CD1c-positive myeloid dendritic cell (primary cell): ENCODE data around the gene TOMM34.

Source experiments
- DNase-seq: peaks from one replicate; pipeline ENCODE4 v3.0.0-alpha.2; 2016; ENCODE audit errors: extremely low spot score

TOMM34 gene

DNA sequence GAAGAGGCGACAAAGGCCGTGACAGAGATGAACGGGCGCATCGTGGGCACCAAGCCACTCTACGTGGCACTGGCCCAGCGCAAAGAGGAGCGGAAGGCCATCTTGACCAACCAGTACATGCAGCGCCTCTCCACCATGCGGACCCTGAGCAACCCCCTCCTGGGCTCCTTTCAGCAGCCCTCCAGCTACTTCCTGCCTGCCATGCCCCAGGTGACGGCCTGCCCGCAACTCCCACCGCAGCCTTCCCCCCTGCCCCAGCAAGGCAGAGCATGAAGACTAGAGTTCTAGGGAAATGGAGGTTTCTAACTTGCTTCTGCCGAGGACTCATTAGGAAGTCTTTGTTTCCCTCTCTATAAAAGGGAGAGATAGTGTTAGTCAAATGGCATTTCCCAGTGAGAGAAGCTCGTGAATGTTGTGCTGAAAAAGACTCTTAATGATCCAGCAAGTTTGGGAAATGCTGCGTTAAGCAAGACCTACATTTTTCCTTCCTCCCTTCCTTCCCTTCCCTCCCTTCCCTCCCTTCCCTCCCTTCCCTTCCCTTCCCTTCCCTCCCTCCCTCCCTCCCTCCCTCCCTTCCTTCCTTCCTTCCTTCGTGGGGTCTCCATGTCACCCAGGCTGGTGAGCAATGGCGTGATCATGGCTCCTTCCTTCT lies 29.6 kb downstream of the TOMM34 start:
- no peak for DNase-seq

DNA sequence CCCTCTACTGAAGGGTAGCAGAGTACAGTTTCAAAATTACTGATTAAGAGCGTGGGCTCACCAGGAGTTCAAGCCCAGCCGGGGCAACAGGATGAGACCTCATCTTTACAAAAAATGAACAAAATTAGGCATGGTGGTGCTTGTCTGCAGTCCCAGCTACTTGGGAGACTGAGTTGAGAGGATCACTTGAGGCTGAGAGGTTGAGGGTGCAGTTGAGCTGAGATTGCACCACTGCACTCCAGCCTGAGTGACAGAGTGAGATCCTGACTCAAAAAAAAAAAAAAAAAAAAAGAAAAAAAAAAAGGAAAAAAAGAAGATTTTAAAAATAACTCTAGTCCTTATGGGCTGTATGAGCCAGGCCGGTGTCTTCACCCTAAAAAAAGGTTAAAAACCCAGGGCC lies 31.6 kb downstream of the TOMM34 start:
- no peak for DNase-seq

DNA sequence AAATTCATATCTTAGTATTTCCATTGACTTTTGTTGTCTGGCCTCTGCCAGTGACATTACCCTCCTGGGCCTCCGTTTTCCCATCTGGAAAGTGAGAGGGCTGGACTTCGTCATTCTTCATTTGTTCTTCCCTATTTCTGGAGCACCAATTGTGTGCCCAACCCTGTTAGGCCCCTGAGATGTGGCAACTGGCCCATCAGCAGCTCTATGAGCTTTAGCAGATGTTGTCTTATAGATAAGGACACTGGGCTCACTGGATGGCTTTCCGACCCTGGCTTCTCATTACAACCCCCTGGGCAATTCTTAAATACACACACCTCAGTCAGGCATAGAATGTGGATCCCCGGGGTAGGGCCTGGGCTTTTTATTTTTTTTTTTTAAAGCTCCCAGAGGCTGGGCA lies 35.7 kb downstream of the TOMM34 start:
- no peak for DNase-seq

DNA sequence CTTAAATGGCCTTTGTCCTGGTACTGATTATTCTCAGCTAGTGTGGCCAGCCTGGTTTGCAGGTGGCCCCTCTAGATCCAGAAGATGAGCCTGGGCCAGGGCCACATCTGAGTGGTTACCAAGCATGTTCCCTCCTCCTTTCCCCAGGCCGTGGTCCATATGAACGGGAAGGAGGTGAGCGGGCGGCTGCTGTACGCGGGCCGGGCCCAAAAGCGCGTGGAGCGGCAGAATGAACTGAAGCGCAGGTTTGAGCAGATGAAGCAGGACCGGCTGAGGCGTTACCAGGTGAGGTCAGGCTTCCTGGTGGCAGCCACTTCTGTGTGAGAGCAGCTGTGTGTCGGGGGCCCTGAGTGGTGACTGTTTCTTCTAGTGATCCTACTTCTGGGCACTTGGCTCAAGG lies 38.8 kb downstream of the TOMM34 start:
- no peak for DNase-seq

DNA sequence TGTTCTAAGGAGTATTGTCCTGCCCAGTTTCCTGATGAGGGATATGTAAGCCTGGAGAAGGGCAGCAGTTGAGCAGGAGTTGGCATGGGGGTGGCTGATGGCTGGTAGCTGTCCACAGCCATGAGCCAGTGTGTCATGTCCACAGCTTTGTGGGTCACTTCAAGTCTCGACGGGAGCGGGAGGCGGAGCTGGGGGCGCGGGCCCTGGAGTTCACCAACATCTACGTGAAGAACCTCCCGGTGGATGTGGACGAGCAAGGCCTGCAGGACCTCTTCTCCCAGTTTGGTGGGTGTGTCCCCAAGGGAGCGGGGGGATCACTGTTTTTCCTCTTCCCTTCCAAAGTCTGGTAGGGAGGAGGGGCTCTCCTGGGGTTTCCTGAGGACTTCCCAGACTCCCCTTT lies 41.4 kb downstream of the TOMM34 start:
- DNase-seq, result no peak

DNA sequence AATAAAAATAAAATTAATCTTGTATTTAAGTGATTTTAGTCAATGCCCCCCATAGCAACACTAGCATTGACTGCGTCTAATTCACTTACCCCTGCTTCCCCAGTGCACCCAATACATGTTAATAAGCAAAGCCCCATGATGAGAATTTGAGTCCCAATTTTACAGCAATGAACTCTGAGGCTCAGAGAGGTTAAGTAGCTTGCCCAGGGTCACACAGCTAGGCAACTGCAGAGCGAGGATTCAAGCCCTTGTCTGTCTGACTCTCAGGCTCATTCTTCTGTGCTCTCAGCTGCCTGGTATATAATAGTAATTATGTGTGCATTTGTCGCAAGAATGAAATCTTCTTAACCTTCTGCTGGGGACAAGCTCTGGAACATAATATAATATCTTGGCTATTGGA lies 41.9 kb downstream of the TOMM34 start:
- no peak for DNase-seq

DNA sequence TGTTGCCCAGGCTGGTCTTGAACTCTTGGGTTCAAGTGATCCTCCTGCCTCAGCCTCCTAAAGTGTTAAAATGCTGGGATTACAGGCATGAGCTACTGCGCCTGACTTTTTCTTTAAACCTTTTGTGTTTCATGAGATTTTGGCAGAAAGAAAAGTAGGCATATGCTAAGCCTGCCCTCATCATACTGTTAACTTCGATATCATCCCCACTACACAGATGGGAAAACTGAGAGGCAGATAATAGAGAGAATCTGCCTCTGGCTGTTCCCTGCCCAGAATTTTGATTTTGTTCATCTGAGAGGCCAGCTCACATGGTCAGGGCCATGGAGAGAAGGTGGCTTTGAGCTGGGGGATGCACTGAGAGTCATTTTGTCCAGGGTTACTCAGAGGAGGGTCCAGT lies 42.8 kb downstream of the TOMM34 start:
- DNase-seq, result no peak

DNA sequence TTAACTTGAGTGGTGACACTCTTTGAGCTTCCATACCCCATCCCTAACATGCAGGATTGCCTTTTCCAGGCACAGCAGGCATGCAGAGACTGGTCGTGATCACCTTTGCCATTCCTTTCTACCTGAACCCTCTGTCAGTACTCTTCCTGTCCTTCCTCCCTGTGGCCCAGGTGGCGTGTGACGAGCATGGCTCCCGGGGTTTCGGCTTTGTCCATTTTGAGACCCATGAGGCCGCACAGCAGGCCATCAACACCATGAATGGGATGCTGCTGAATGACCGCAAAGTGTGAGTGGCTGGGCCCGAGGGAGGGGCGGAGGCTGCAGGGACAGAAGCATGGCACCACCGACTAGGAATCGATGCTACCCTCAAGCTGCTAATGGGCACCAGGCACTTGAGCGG lies 43.6 kb downstream of the TOMM34 start:
- DNase-seq, result no peak

DNA sequence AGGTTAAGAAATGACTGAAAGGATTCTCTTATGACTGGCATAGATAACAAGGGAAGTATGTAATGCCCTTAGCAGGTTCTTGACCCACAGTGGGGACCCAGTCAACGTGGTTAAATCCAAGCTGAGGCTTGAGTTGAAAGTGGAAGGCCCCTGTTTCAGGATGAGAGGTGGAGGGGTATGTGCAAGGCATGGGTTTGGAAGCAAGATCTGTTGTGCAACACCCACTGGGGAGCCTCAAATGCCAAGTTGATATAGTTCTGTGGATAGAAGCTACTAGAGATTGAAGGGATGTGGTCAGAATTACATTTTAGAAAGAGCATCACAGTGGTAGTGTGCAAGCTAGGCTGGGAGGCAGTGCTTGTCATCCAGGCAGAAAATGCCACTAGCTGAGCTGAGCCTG lies 45.3 kb downstream of the TOMM34 start:
- DNase-seq, result no peak

DNA sequence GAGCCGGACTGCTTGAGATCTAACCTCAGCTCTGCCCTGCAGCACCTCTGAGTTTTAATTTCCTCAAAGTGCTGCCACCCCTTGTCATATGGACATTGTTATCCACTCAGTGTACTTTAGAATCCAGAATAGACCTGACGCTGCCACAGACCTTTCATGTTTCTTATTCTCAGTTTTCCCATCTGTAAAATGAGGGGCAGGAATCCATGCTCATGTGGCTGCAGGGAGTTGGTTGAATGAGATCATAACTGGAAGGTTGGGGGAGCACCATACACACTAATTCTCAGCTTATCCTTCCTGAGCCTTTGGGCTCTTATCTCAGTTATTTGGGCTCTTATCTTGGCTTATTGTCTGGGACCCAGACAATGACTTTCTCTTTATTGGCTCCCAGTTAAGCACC lies 48.0 kb downstream of the TOMM34 start:
- DNase-seq, result no peak

DNA sequence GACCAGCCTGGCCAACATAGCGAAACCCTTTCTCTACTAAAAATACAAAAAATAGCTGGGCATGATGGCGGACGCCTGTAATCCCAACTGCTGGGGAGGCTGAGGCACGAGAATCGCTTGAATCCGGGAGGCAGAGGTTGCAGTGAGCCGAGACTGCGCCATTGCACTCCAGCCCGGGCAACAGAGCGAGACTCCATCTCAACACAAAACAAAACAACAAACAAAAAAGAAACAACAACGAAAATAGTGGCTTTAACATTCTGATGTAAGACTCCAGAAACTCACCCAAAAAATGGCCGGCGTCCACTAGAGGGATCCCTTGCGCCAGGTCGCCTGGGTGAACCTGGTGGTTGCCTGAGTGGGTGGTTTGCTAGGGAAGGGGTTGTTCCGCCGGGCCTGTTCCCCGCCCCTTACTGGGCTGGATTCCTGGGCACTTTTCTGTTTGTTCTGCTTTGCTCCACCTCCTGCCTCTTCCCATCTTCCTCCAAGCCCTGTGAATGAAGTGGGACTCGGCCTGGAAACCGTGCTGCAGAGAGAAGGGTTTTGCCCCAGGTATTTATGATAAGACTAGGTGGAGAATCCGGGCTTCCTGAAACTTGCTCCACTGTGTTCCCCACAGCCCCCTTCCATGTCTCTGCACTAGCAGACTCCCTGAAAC lies 48.8 kb downstream of the TOMM34 start:
- peak; percentile 67 for DNase-seq

DNA sequence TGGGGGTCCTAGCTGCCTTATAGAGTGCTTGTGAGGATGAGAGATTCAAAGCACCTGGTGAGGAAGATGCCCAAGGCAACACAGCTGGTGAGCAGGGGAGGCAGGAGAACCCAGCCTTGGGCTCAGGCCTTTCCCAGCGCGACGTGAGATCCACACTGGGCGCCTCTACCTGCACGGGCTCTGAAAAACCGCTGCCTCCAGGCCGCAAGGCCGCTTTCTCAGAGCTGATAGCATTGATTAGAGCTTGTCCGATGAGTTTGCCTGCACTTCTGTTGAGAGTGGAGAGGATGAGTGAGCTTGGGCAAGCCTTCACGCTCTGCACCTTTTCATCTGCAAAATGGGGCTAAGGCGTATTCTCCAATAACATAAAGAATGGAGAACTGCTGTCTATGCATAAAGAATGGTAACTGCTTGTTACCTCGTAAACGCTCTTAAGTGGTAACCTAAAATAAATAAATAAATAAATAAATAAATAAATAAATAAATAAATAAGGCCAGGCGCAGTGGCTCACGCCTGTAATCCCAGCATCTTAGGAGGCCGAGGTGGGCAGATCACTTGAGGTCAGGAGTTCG lies 49.4 kb downstream of the TOMM34 start:
- no peak for DNase-seq

DNA sequence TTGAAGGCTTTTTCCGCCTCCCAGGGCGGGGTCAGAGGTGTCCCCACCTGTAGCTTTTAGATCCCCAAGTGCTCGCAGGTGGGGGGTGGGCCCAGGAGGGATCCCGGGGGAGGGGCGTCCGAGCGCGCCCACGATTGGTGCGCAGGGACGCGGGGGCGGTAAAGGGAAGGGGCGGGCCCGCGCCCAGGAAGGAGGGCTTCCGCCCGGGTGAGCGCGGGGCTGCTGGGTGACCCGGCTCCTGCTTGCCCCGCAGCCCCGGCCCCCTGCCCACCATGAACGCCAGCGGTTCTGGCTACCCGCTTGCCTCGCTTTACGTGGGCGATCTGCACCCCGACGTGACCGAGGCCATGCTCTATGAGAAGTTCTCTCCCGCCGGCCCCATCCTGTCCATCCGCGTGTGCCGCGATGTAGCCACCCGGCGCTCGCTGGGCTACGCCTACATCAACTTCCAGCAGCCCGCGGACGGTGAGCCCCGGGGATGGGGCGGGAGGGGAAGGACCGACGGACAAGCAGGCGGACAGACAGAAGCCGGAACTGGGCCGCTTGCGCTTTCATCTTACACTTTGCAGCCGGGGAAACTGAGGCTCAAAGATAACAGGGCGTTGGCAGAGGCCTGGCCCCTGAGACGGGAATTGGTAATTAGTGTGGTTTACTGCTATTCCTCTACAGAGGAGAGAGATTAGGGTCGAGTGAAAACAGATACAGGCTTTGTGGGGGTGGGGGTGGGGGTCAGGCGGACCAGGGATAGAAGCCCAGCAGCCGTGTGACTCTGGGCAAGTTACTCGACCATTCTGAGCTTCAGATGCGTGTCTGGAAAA lies 50.1 kb downstream of the TOMM34 start, which contains the start of gene PABPC1L:
PABPC1L (plus strand) TSS at position 189 of the 818 bp plus-strand sequence; CDS start at position 273, 84 bp downstream.
- peak; percentile 65 for DNase-seq

DNA sequence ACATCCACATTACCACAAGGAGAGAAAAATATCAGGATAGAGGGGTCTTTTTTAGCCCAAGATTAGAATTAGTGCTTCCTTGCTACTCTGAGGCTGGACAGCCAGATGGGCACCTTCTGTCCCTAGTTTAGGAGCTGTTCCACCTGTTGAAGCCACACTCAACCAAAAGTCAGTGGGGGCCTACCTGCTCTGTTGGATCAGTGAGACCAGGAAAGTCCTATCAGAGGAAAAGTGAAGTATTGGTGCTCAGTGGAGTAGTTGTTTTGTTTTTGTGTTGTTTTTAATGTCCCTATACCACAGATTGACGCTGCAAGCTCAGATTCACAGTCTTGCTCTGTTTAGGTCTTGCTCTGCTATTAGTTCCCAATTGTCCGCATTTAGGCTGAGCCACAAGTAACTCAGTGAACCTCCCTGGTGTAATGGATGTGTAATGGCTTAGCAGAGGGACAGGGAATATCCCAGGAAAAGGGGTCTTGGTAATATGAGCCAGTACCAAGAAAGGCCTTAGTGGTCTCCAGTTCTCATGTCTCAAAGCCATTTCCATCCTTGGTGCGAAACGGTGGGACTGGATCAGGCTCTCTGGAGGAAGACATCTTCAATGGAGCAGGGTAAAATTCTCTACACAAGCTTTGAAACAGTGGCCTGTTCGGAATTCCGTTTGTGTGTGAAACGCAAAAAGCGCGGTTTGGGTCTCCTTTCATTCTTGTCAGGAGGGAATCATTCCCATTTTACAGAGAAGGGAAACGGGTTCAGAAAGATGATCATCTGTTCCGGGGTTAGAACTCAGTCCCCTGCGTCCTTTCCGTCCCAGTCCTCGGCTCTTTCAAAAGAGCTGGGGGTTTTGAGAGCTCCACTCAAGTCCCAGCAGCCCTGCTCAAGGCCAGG lies 51.0 kb downstream of the TOMM34 start:
- DNase-seq, result no peak

DNA sequence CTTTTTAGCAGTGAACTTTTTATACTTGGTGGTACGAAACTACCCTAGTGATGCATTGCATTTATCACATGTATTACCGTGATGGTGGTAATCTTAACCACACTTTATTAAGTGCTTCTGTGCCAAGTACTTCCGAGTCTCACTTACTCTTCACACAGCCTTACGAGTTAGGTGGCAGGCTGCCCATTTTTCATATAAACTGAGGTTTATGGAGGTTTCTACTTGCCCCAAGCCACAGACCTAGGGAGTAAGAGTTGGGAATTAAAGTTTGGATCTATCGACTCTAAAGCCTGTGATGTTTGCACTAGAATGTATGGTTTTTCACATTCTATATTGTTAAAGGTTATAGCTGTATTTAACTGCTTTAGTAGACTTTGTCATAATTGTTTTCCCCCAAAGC lies 55.8 kb downstream of the TOMM34 start:
- DNase-seq, result no peak

DNA sequence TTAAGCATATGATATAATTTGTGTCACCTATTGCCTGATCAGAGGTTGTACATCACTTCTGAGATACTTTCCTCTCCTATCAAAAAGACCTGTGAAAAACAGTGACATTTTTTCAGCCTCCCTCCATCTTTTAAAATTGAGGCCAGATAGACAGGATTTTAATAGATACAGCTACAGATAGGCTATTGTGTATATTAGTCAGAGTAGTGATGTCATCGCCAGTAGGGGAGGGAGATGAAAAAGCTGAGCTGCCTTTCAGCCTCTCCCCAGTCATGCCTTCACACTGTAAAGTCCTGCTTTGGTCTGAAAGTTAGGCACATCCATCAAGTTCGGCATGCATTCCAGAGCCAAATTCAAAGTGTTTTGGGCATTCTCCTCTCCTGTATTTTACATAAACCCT lies 58.2 kb downstream of the TOMM34 start:
- no peak for DNase-seq

DNA sequence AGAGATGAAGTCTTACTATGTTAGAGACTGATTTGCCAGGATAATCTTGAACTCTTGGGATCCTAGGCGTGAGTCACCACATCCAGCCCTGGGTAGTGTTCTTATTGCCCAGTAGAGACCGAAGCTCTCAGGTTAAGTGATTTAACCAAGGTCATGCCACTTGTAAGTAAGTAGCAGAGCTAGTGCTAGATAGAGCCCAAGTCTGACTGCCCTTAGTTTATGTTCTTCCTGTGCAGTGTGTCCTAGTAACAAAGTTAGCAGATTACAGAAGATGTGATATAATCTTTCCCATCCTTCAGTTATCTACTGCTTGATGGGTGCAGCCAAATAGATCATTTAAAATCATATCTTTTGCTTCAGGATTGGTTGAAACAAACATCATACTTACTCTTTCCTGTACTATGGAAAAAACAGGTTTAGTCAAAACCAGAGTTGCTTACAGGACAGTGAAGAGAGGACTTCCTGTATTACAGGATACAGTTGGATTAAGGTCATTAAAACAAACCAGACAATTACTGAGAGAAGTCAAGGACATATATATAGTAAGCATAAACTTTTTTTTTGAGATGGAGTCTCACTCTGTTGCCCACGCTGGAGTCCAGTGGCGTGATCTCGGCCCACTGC lies 59.9 kb downstream of the TOMM34 start:
- peak; percentile 26 for DNase-seq

DNA sequence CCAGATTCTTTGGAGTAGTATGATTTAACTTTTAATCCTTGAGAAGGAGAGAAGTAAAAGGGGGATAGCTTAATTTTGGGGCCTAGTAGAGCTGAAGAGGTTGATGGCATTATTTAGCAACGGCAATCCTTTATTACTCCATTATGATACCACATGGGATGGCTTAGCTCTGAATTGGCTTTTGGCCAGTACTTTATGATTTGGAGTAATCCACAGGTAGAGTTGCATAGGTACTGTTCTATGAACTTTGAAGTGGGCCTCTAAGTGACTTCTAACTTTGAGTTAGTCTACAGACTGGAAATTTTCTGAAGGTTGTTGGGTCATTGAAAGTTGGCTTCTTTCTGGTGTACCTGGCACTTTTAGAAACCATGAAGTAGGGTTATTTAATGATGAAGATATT lies 63.1 kb downstream of the TOMM34 start:
- no peak for DNase-seq

DNA sequence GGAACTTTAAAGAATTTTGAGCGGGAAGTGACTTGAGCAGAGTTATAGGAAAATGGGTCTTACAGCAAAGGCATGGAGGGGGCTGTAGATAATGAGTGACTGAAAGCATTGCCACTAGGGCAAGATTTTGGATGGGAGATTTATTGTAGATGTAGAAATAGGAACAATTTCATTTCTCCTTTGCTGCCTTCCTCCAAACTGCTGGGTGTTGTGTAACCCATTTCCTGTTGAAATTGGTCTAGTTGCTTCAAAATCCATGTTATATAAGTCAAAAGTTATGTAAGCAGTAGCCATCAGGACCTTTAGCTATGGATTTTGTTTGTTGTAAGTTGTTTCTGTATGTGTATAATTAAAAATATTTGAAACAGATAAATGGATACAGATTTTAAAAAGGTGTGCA lies 63.6 kb downstream of the TOMM34 start:
- peak; percentile 78 for DNase-seq

DNA sequence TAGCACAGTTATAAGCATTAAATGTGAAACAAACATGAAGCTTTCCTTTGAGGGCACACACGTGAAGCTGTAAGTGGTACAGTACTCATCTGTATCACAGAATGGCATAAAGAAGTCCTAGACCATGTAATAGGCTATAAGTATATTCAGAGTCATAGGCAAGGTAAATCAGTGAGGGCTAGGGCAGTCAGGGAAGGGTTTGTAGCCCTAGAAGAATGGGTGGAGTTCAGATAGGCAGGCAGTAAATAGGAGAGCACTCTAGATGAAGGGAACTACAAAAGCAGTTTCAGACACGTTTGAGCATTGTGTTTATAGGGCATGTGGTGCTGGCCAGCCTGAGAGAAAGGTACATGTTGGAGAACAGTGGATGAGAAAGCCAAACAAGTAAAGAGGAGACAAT lies 65.2 kb downstream of the TOMM34 start:
- no peak for DNase-seq
